HCT116 (cell line): ENCODE data around the gene TBP.
A peak's percentile ranks its signal among the peaks of the same experiment; 100 is the strongest.

Experiments
- CEBPB ChIP-seq: IDR thresholded peaks from 2 replicates; pipeline ENCODE4 v1.6.1; 2012; ENCODE audit warnings: low read depth
- POLR2A ChIP-seq: IDR thresholded peaks from 2 replicates; pipeline ENCODE4 v1.7.0; 2011; ENCODE audit warnings: borderline replicate concordance; ENCODE audit not compliant: insufficient read depth, insufficient read length; ENCODE audit errors: extremely low read depth
- POLR2AphosphoS5 ChIP-seq: IDR thresholded peaks from 2 replicates; pipeline ENCODE4 v1.6.1; 2011; ENCODE audit warnings: mild to moderate bottlenecking, low read depth, low read length, moderate library complexity
- SP1 ChIP-seq: IDR thresholded peaks from 2 replicates; pipeline ENCODE4 v1.6.1; 2012; ENCODE audit warnings: low read depth
- YY1 ChIP-seq: IDR thresholded peaks from 2 replicates; pipeline ENCODE4 v1.6.1; 2011; ENCODE audit warnings: low read length, low read depth, moderate library complexity, mild to moderate bottlenecking; ENCODE audit not compliant: insufficient replicate concordance; ENCODE audit errors: extremely low read depth
- ZNF274 ChIP-seq: fragments of 200-500 bp; sonication (Bioruptor generic); IDR thresholded peaks from 2 replicates; pipeline ENCODE4 v1.6.1; 2014; ENCODE audit warnings: mild to moderate bottlenecking, low read depth, low read length, inconsistent platforms
- TF ChIP-seq, protein P1 (sequence below), 3 experiments: fragments of 200-600 bp in 1 of 3; sonication (generic) in 1 of 3; IDR thresholded peaks in 2 of 3; conservative IDR thresholded peaks in 1 of 3; 2 replicates each; pipeline ENCODE4 v1.5.1; 2012 to 2017; ENCODE audit warnings: low read depth in 2 of 3, low read length in 2 of 3, antibody characterized with exemption in 1 of 3, borderline replicate concordance in 1 of 3, control low read depth in 1 of 3, mild to moderate bottlenecking in 1 of 3, mixed read lengths in 1 of 3, mixed run types in 1 of 3, moderate library complexity in 1 of 3; ENCODE audit not compliant: insufficient read depth in 1 of 3
- TF ChIP-seq, protein P2 (sequence below): IDR thresholded peaks from 2 replicates; pipeline ENCODE4 v1.6.1; 2012

DNA sequence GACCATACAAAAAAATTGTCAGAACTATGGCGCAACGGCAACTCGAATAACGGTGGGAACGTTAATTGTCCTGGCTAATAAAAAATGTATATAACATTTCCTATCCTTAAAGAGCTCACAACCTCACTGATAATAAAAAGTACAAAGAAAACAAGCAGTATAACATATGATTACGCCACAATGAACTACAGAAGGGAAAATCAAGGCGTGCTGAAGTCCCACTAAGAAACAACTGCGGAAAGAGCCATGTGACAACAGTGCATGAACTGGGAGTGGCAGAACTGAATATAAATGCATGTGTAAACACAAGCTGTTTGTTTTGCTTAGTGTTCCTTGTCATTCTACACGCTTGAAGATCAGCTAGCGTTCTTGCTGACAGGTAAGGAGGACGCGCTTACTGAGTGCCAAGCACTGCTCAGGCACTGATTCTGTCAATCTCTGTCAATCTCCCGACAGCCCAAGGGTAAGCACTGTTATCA lies 596 bp upstream of the TBP start:
- TF ChIP-seq, protein P1, sequence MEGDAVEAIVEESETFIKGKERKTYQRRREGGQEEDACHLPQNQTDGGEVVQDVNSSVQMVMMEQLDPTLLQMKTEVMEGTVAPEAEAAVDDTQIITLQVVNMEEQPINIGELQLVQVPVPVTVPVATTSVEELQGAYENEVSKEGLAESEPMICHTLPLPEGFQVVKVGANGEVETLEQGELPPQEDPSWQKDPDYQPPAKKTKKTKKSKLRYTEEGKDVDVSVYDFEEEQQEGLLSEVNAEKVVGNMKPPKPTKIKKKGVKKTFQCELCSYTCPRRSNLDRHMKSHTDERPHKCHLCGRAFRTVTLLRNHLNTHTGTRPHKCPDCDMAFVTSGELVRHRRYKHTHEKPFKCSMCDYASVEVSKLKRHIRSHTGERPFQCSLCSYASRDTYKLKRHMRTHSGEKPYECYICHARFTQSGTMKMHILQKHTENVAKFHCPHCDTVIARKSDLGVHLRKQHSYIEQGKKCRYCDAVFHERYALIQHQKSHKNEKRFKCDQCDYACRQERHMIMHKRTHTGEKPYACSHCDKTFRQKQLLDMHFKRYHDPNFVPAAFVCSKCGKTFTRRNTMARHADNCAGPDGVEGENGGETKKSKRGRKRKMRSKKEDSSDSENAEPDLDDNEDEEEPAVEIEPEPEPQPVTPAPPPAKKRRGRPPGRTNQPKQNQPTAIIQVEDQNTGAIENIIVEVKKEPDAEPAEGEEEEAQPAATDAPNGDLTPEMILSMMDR (IDR thresholded peaks at IDR 0.05 in 2 of 3, conservative IDR thresholded peaks at IDR 0.05 in 1 of 3; ENCODE audit: borderline replicate concordance in 1 of 3, insufficient read depth in 1 of 3, low read depth in 2 of 3, low read length in 2 of 3) = no peak
- no peak for TF ChIP-seq POLR2A
- TF ChIP-seq ZNF274 = no peak
- TF ChIP-seq POLR2AphosphoS5 = no peak
- 0 out of 2 replicates have a peak, but pooled peaks have one; percentile 3 for TF ChIP-seq CEBPB
- no peak for TF ChIP-seq SP1
- TF ChIP-seq, protein P2, sequence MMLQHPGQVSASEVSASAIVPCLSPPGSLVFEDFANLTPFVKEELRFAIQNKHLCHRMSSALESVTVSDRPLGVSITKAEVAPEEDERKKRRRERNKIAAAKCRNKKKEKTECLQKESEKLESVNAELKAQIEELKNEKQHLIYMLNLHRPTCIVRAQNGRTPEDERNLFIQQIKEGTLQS = no peak
- TF ChIP-seq YY1 = no peak
